Tibial nerve (tissue), 4 donors: ENCODE results near the gene PDE6D. TPM values are rescaled to one million over a fixed set of nuclear protein-coding genes. Genes with fewer than 3 reads are reported as not detected.

Experiments
- DNase-seq, 2 donors: peaks; one replicate each; pipeline ENCODE4 v3.0.0-alpha.2; 2019; ENCODE audit warnings: low spot score in 2 of 2
- H3K27ac ChIP-seq, 4 donors: fragments of 200-600 bp; sonication (generic) in 3 of 4; one replicate each; pipeline ENCODE4 v1.5.1; 2017 to 2019; ENCODE audit warnings: mild to moderate bottlenecking in 1 of 4
- H3K27me3 ChIP-seq, 2 donors: fragments of 200-600 bp; sonication (generic) in 1 of 2; one replicate each; pipeline versions ENCODE4 v1.5.1 to v1.6.0; 2017 to 2019
- H3K36me3 ChIP-seq, 3 donors: fragments of 200-600 bp; sonication (generic); one replicate each; pipeline ENCODE4 v1.5.1; 2018 to 2019
- H3K4me1 ChIP-seq, 4 donors: fragments of 200-600 bp; sonication (generic) in 3 of 4; one replicate each; pipeline ENCODE4 v1.5.1; 2017 to 2019
- H3K4me3 ChIP-seq, 4 donors: fragments of 200-600 bp; sonication (generic) in 3 of 4; one replicate each; pipeline ENCODE4 v1.5.1; 2017 to 2019; ENCODE audit warnings: mild to moderate bottlenecking in 1 of 4, moderate library complexity in 1 of 4
- H3K9me3 ChIP-seq, 4 donors: fragments of 200-600 bp; sonication (generic) in 3 of 4; one replicate each; pipeline ENCODE4 v1.5.1; 2017 to 2019
- EP300 ChIP-seq, 2 donors: sonication (generic); formaldehyde crosslinking; IDR thresholded peaks; one replicate each; pipeline ENCODE4 v1.6.1; 2017; ENCODE audit warnings: antibody characterized with exemption in 2 of 2, mild to moderate bottlenecking in 1 of 2
- POLR2A ChIP-seq, 2 donors: fragments of 450-650 bp; IDR thresholded peaks; one replicate each; pipeline ENCODE4 v1.6.1; 2017; ENCODE audit warnings: antibody characterized with exemption in 2 of 2, mild to moderate bottlenecking in 2 of 2, moderate library complexity in 2 of 2
- WGBS, 2 donors: methylation state at CpG; one replicate each; pipeline ENCODE4 v1.1.5; 2018; 5-methylcytosine and 5-hydroxymethylcytosine counted together
- total RNA-seq, 4 donors: library from RNA; depleted of rRNA; stranded (reverse); fragments of >200 nt; gene quantifications; one replicate each; pipeline ENCODE4 v1.1.0, GENCODE V29; 2016
- TF ChIP-seq, protein P1 (sequence below), 5 experiments: fragments of 200-600 bp in 3 of 5; fragments of 450-650 bp in 2 of 5; sonication (generic) in 3 of 5; IDR thresholded peaks; one replicate each; pipeline ENCODE4 v1.5.1; 2016 to 2019; ENCODE audit warnings: antibody characterized with exemption in 5 of 5, mild to moderate bottlenecking in 3 of 5, moderate library complexity in 2 of 5

The PDE6D gene
- total RNA-seq, 4 donors from 2014 or later = 18.6 to 30.8 (median 26.6) TPM

- Histone ChIP-seq H3K36me3 (peaks cover 0 to 13% (median 6%) of the 10 kb centered on the region in 3 donors), H3K27me3 (no peaks in the 10 kb centered on the region), H3K27ac (peak within 1 kb of the TSS; percentile 99 to 100 (median 100)), H3K4me3 (peak within 1 kb of the TSS; percentile 92 to 98 (median 97)), H3K9me3 (no peaks in the 10 kb centered on the region), H3K4me1 (peaks cover 0 to 52% (median 26%) of the 10 kb centered on the region in 4 donors)
- DNase-seq = peak; percentile 97 to 99
- 1% methylated on average over 29 to 39 of the region's 97 CpGs for WGBS, 2 donors
- TF ChIP-seq EP300 (IDR thresholded peaks at IDR 0.05) (peak; percentile 82 to 100), POLR2A (IDR thresholded peaks at IDR 0.05) (peak; percentile 93 to 97)
- TF ChIP-seq, protein P1, sequence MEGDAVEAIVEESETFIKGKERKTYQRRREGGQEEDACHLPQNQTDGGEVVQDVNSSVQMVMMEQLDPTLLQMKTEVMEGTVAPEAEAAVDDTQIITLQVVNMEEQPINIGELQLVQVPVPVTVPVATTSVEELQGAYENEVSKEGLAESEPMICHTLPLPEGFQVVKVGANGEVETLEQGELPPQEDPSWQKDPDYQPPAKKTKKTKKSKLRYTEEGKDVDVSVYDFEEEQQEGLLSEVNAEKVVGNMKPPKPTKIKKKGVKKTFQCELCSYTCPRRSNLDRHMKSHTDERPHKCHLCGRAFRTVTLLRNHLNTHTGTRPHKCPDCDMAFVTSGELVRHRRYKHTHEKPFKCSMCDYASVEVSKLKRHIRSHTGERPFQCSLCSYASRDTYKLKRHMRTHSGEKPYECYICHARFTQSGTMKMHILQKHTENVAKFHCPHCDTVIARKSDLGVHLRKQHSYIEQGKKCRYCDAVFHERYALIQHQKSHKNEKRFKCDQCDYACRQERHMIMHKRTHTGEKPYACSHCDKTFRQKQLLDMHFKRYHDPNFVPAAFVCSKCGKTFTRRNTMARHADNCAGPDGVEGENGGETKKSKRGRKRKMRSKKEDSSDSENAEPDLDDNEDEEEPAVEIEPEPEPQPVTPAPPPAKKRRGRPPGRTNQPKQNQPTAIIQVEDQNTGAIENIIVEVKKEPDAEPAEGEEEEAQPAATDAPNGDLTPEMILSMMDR (IDR thresholded peaks at IDR 0.05) = peak in 2 of 5 experiments; percentile 37 to 43
Measured at GRCh38 chr2:231707927-231708772, 72.9 kb downstream of the PDE6D start, which contains the start of gene PTMA. PTMA (plus strand) TSS chr2:231708525; CDS start chr2:231708707, 182 bp downstream.

DNA sequence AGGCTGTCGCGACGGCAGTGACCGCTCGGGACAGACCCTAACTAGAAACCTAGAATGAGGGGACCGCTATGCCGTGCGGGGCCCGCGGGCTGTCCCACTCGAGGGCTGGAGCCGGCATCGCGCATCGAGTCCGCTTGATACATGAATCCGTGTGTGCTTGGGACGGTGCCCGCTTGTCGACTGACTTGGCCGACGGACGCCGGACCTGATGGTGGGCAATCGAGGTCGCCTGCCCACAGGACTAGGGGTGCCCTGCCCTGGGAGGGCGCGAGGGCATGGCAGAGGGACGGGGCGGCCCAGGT is 73.5 kb downstream of the PDE6D start:
- TF ChIP-seq, protein P1 (IDR thresholded peaks at IDR 0.05) = no peak
- TF ChIP-seq POLR2A (IDR thresholded peaks at IDR 0.05) (no peak), EP300 (IDR thresholded peaks at IDR 0.05) (no peak)
- peaks cover 0 to 11% (median 6%) of the 10 kb centered on the region in 3 donors for H3K36me3 ChIP-seq
- H3K4me1 ChIP-seq = peaks cover 0 to 53% (median 25%) of the 10 kb centered on the region in 4 donors
- H3K27me3 ChIP-seq = no peaks in the 10 kb centered on the region
- peak overlapping the region; percentile 74 to 92 (median 82) for H3K4me3 ChIP-seq
- H3K9me3 ChIP-seq = no peaks in the 10 kb centered on the region
- H3K27ac ChIP-seq = peak overlapping the region; percentile 99 to 100 (median 100)
- peak; percentile 58 to 60 for DNase-seq
- WGBS, 2 donors = 3% methylated on average over 6 of the region's 30 CpGs; no CpG with 5 or more reads in 1 of the 2 donors

GRCh38 chr2:231706731-231707624 is 74.1 kb downstream of the PDE6D start:
- peaks cover 0 to 53% (median 21%) of the 10 kb centered on the region in 4 donors for H3K4me1 ChIP-seq
- peak overlapping the region; percentile 99 to 100 (median 100) for H3K27ac ChIP-seq
- WGBS, 2 donors = 1% methylated on average over 63 to 65 of the region's 66 CpGs
- no peaks in the 10 kb centered on the region for H3K9me3 ChIP-seq
- TF ChIP-seq, protein P1 (IDR thresholded peaks at IDR 0.05) = peak; percentile 89 to 94 (median 92)
- TF ChIP-seq POLR2A (IDR thresholded peaks at IDR 0.05) (peak; percentile 91 to 98), EP300 (IDR thresholded peaks at IDR 0.05) (peak in 1 of 2 donors; percentile 100)
- peak overlapping the region; percentile 74 to 92 (median 82) for H3K4me3 ChIP-seq
- DNase-seq = peak; percentile 94 to 98
- no peaks in the 10 kb centered on the region for H3K27me3 ChIP-seq
- peaks cover 0 to 5% (median 0%) of the 10 kb centered on the region in 3 donors for H3K36me3 ChIP-seq

- TF ChIP-seq, protein P1 (IDR thresholded peaks at IDR 0.05) = no peak
- no peak for TF ChIP-seq POLR2A (IDR thresholded peaks at IDR 0.05)
- no peak for TF ChIP-seq EP300 (IDR thresholded peaks at IDR 0.05)
- WGBS, 2 donors = 83 to 88% methylated on average over 3 of the region's 3 CpGs
- H3K27ac ChIP-seq = peak overlapping the region in 1 of 4 donors; percentile 3
- H3K9me3 ChIP-seq = no peaks in the 10 kb centered on the region
- H3K27me3 ChIP-seq = no peaks in the 10 kb centered on the region
- peaks cover 0 to 46% (median 15%) of the 10 kb centered on the region in 4 donors for H3K4me1 ChIP-seq
- H3K4me3 ChIP-seq = no peak overlapping the region
- no peaks in the 10 kb centered on the region for H3K36me3 ChIP-seq
- DNase-seq = no peak
Measured at GRCh38 chr2:231704017-231704416, 77.1 kb downstream of the PDE6D start.
